ENCODE results near the gene WASF2. TPM values are rescaled to one million over a fixed set of nuclear protein-coding genes. Genes with fewer than 3 reads are reported as not detected.

Gene WASF2
- total and polyA plus RNA-seq, 12 donors: 17.4 to 159 (median 60.9) TPM

DNA sequence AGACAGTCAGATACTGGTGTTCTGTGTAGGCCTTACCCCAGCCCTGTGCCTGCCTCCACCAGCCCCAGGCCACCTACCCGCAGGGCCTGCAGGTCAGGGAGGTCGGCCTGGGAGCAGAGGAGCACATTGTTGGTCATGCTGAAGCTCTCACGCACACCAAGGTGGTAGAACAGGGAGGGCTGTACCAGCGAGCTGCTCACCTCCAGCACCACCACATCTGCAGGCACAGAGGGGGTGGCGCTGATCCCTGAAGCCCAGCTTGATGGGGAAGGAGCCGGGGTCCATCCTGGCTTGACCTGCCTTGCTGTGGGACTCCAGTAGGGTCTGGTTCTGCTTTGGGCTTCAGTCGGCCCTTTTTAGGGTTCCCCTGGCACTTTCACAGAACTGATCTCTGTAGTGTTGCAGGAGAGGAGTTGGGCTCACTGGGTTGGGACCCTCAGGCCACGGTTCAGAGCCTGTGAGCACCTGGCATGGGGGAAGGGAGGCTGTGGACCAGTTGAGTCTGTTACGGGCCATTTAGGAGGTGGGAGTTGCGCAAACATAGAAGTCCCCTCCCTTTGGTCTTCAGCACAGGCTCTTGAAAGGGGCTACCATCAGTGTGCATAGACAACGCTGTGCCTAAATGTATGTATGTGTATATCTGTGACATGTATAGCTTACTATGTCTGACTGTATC is 125.1 kb downstream of the WASF2 start:
- Histone ChIP-seq H3K36me3 (replicated peaks in 1 of 2) (peaks cover 0 to 39% of the 10 kb centered on the region in 2 donors), H3K9me3 (replicated peaks in 1 of 3) (no peaks in the 10 kb centered on the region), H3K4me3 (peak overlapping the region in 1 of 4 donors; percentile 90), H3K4me1 (replicated peaks in 1 of 2) (peaks cover 6 to 23% of the 10 kb centered on the region in 2 donors), H3K27ac (peak overlapping the region in 4 of 5 donors; percentile 14 to 95 (median 92)), H3K27me3 (no peaks in the 10 kb centered on the region)
- DNase-seq: no peak
- 71 to 79% (median 78%) methylated on average over 6 to 11 of the region's 11 CpGs for WGBS, 4 donors
- intact Hi-C loops (cut with DNase I): no loop called here
- TF ChIP-seq, protein P1, sequence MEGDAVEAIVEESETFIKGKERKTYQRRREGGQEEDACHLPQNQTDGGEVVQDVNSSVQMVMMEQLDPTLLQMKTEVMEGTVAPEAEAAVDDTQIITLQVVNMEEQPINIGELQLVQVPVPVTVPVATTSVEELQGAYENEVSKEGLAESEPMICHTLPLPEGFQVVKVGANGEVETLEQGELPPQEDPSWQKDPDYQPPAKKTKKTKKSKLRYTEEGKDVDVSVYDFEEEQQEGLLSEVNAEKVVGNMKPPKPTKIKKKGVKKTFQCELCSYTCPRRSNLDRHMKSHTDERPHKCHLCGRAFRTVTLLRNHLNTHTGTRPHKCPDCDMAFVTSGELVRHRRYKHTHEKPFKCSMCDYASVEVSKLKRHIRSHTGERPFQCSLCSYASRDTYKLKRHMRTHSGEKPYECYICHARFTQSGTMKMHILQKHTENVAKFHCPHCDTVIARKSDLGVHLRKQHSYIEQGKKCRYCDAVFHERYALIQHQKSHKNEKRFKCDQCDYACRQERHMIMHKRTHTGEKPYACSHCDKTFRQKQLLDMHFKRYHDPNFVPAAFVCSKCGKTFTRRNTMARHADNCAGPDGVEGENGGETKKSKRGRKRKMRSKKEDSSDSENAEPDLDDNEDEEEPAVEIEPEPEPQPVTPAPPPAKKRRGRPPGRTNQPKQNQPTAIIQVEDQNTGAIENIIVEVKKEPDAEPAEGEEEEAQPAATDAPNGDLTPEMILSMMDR (IDR thresholded peaks at IDR 0.05): no peak
- no peak for TF ChIP-seq POLR2A (IDR thresholded peaks at IDR 0.05)

DNA sequence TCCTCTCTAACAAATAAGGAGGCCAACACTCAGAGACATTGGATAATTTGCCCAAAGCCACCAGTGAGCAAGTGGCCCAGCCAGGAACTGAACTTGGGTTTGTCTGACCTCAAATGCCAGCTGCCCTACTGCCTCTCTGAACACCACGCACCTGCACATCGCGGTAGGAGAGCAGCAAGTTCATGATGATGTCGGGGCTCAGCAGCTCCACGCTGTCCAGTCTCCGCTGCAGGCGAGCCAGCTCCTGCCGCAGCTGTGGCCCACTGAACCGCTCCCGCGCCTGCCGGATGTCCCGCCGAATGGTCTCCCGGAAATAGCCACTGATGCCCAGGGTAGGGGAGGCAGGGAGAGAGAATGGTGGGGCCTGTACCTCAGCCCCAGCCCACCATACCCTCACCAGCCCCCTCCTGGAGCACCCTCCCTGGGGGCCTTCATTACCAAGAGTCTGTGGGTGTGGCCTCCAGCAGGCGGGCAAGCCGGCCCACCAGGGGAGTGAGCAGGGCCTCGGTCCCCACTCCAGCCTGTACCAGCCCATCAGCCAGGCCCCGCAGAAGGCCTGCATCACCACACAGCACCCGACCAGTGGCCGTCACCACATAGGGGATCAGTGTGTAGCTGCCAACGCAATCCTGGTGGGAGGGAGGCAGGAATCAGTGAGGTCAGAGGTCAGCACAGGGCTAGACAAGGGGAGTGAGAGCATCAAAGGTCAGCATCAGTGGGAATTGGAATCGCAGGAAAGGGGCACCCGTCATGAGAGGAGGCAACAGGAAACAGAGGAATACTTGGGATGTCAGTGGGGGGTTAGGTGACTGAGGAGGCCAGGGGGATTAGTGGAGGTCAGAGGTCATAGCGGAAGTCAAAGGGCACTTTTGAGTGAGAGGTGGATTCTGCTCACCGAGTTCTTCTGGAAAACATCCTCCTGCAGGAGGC is 125.9 kb downstream of the WASF2 start:
- Histone ChIP-seq H3K36me3 (replicated peaks in 1 of 2) (peaks cover 0 to 39% of the 10 kb centered on the region in 2 donors), H3K27ac (peak overlapping the region in 1 of 5 donors; percentile 95), H3K27me3 (no peaks in the 10 kb centered on the region), H3K4me1 (replicated peaks in 1 of 2) (peaks cover 6 to 19% of the 10 kb centered on the region in 2 donors), H3K9me3 (replicated peaks in 1 of 3) (no peaks in the 10 kb centered on the region), H3K4me3 (no peak overlapping the region)
- WGBS, 4 donors: 88 to 94% (median 89%) methylated on average over 13 to 26 of the region's 26 CpGs
- TF ChIP-seq POLR2A (IDR thresholded peaks at IDR 0.05): no peak
- TF ChIP-seq, protein P1 (IDR thresholded peaks at IDR 0.05): no peak
- intact Hi-C loops (cut with DNase I): no loop called here
- DNase-seq: no peak

DNA sequence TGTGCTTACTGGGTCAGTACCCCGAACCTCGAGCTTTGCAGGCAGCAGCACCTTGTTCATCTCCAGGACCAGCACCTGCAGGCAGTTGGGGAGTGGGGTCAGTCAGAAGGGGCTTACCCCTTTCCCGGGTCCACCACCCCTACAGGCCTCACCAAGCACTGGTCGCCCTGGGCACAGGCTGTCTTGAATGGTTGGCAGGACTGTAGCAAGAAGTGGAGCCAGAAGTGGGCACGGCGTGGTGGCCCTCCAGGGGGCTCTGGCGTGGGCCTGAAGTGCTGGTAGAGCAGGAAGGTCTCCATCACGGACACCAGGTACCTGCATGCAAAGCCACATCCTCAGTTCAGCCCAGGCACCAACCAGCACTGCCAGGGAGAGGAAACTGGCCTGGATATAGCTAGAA is 128.4 kb downstream of the WASF2 start:
- Histone ChIP-seq H3K4me1 (replicated peaks in 1 of 2) (peaks cover 0 to 15% of the 10 kb centered on the region in 2 donors), H3K27ac (no peak overlapping the region), H3K9me3 (replicated peaks in 1 of 3) (no peaks in the 10 kb centered on the region), H3K27me3 (no peaks in the 10 kb centered on the region), H3K36me3 (replicated peaks in 1 of 2) (peaks cover 0 to 57% of the 10 kb centered on the region in 2 donors), H3K4me3 (no peak overlapping the region)
- DNase-seq: no peak
- intact Hi-C loops (cut with DNase I): no loop called here
- 83 to 97% (median 94%) methylated on average over 7 to 8 of the region's 8 CpGs for WGBS, 4 donors
- no peak for TF ChIP-seq POLR2A (IDR thresholded peaks at IDR 0.05)
- TF ChIP-seq, protein P1 (IDR thresholded peaks at IDR 0.05): no peak

DNA sequence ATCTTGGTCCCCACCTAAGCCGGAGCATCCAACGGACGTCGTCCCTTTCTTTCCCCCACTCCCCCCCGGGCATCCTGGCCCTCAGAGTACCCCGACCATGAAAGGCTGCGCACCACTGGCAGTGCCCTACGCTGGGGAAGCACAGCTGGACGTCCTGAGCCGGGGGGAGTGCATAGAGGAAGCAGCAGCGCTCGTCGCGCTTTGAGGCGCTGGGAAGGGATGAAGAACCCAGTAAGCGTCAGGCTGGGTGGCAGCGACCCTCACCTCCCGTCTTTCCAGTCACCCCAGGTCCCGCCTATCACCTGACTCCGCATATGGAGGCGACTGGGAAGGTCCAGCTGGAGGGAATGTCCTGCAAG is 128.9 kb downstream of the WASF2 start:
- WGBS, 4 donors: 82 to 100% (median 86%) methylated on average over 5 to 21 of the region's 21 CpGs
- no peak for DNase-seq
- Histone ChIP-seq H3K4me1 (replicated peaks in 1 of 2) (peaks cover 0 to 15% of the 10 kb centered on the region in 2 donors), H3K9me3 (replicated peaks in 1 of 3) (no peaks in the 10 kb centered on the region), H3K4me3 (no peak overlapping the region), H3K36me3 (replicated peaks in 1 of 2) (peaks cover 0 to 63% of the 10 kb centered on the region in 2 donors), H3K27me3 (no peaks in the 10 kb centered on the region), H3K27ac (no peak overlapping the region)
- intact Hi-C loops (cut with DNase I): no loop called here
- TF ChIP-seq, protein P1 (IDR thresholded peaks at IDR 0.05): no peak
- no peak for TF ChIP-seq POLR2A (IDR thresholded peaks at IDR 0.05)
